ENCODE data around the gene HOXA9.
A peak's percentile ranks its signal among the peaks of the same experiment; 100 is the strongest.

Gene HOXA9

GRCh38 chr7:27163288-27164044 is 1.9 kb downstream of the HOXA9 start:
- no peak for DNase-seq

GRCh38 chr7:27162561-27163287 is 2.6 kb downstream of the HOXA9 start:
- no peak for DNase-seq

DNA sequence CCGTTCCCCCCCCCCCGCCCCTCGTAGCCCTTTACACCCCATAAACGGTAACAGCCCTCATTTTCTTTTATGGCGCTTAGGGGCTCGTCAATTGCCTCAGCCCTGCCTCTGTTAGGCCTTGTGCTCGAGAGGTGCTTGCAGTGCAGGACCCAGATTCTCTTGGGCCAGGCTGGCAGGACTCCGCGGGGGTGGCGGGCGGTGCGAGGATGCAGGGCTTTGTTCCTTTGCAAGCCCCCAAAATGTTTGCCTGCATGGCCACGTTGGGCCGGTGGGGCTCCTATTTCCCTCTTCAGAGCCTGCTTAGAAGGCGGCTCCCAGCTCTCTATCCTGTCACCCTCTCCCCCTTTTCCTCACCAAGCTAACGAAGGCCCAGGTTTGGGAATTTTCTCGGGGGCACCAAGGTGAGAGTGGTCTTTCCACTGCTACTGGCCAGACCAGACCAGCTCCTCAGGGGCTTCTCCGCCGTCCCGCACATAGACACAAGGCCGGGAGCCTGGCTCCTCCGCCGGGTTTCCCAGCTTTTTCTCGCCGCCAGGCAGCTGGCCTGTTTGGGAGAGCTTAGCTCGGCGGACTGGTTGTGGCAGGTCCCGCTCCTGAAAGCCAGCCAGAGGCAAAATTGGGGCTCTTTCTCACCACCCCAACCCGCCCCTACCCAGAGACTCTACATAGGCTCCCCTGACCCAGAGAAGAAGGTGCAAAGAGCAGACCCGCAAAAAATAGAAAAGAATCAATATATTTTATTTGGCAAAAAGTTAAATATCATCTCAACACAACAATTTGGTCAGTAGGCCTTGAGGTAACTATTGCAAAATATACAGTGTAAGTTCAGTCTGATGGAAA is 3.4 kb downstream of the HOXA9 start:
- no peak for DNase-seq

DNA sequence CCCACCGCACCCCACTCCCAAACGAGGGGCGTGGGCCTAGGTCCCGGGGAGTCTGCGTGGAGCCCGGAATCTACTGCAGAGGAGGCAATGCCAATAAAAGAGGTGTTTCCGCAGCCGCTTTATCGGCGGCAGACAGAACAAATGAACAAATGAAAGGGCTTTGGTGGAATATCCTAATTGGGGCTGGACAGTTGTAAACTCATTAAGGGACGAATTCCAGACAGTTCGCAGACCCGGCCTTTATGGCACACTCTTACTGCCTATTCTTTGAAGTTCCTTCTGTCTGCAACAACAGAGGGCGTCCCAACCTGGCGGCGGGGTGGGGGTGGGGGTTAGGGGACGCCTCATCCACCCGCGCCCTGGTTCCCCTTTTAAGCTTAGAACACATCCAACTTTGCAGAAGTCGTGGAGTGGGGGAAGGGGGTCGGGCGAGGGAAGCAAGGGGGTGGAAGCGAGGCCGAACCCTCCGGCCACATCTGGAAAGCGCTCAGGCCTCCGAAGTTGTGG is 4.1 kb downstream of the HOXA9 start:
- no peak for DNase-seq

DNA sequence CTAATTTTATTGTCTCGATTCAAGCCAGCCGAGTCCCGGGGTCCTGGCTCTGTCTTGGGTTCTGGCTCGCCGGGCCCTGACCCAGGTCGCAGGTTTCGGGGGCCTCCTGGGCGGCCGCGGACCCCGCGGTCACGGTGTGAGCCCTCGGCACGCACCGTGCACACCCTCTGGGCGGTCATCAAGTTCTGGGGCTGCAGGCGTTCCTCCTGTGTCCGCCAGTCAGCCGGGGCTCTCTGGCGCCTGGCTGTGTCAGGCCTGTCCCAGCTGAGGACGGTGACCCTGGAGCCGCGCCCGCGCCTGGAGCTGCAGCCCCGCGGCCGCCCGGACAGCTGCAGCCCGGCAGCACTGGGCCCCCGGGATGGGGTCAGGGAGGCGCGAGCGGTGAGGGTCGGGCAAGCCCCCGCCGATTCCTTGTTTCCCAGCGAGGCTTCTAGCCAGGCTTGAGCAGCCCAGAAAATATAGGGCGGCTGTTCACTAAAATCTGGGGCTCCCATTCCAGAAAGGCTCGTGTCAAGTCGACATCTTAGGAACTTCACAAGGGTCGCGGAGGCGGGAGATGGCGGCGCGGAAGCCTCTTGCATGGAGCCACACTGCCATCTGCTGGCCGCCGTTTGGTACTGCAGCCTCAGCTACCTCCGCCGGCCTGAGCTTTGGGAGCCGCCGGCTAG is 4.7 kb downstream of the HOXA9 start:
- peak; percentile 62 for DNase-seq

- no peak for DNase-seq
Observed at GRCh38 chr7:27160145-27160545, 5.2 kb downstream of the HOXA9 start.

DNA sequence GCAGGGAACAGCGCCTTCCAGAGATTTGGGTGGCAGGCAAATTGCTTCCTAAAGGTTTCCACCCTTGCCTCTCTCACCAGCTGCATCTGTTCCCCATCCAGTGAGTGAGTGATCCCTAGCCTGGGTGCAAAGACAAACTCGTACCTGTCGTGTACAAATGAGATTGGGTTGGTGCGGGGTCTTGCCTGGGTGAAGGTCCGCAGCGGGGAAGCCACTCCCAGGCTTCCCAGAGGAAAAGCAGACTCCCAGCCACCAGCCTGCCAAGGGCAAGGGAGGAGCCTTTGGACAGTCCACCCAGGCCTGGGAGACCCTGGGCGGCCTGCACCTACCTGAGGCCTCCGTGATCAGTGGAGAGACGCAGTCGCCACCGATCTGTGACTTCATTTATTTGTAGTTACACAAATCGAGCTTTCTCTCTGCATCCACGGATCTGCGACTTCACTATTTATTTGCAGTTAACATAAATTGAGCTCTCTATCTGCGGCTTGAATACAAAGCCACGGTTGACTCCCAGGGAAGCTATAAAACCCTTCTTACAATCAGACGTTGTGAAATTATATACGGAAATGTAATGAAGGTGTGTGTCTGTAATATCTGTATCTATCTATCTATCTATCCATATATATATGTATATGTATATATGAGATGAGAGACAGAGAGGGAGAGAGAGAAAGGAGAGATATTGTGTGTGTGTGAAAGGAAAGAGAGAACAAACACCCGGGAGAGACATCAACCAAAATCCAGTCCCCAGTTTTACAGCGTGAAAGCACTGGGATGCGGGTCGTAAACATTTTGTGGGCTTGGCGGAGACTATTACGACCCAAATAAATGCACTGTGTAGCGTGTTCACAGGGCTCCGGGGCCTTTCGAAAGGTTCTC is 5.8 kb downstream of the HOXA9 start:
- no peak for DNase-seq

GRCh38 chr7:27158436-27159265 is 6.7 kb downstream of the HOXA9 start:
- DNase-seq: no peak

- no peak for DNase-seq
Observed at GRCh38 chr7:27157702-27158431, 7.5 kb downstream of the HOXA9 start.

DNA sequence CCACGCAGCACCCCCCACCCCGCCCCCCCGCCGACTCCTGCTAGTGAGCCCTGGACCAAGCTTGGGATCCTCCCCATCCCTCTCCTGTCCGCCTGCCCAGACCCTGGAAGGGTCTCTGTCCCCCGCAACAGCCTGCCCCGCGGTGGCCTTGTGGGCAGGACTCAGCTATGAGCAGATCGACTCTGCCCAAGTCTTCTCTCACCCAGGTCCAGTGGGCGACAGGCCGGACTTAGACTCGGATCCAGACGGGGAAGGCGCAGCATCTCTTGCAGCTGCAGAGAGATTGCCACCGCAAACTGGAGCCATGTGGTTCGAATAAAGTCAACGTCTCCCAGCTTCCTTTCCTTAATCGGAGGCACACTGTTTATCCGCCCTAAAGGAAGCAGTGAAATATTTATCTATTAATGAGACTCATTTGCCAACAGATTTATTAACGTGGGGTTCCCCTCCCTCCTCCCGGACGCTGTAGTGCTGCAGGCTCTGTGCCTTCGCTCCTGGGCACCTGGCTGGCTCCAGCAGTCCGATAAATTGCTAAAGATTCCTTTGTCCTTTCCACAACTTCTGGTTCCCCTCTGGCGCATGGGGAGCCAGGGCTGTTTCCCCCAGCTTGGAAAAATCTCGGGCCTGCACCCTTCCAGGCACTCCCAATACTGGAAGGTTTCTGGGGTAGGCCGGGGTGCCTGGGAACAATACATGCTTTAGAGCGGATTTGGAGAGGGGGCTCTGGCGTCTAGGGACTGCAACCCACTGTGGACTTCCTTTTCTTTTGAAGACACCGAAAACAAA is 8.2 kb downstream of the HOXA9 start:
- no peak for DNase-seq

GRCh38 chr7:27156508-27156898 is 8.8 kb downstream of the HOXA9 start, which contains the start of gene HOXA7:
Gene HOXA7 (minus strand): TSS chr7:27156675. CDS start chr7:27156545, 130 bp downstream.
- no peak for DNase-seq

DNA sequence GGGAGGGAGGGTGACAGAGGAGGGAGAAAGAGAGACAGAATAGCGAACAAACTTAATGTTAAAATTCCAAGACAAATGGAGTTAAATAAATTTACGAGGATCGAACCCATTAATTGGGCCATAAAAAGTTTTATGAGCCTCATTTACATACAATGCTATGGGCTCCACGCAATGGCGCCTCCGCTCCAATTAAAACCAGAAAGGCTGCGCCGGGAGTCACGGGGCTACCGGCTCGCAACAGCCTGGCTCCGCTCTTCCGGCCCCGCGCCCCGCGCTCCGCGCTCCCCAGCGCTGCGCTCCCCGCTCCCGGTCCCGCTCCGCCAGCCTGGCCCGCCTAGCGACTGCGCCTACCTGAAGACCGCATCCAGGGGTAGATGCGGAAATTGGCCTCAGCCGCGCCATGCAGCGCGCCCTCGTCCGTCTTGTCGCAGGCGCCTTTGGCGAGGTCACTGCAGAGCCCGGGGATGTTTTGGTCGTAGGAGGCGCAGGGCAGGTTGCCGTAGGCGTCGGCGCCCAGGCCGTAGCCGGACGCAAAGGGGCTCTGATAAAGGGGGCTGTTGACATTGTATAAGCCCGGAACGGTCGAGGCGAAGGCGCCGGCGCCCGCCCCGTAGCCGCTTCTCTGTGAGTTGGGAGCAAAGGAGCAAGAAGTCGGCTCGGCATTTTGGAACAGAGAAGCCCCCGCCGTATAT is 9.4 kb downstream of the HOXA9 start:
- no peak for DNase-seq

DNA sequence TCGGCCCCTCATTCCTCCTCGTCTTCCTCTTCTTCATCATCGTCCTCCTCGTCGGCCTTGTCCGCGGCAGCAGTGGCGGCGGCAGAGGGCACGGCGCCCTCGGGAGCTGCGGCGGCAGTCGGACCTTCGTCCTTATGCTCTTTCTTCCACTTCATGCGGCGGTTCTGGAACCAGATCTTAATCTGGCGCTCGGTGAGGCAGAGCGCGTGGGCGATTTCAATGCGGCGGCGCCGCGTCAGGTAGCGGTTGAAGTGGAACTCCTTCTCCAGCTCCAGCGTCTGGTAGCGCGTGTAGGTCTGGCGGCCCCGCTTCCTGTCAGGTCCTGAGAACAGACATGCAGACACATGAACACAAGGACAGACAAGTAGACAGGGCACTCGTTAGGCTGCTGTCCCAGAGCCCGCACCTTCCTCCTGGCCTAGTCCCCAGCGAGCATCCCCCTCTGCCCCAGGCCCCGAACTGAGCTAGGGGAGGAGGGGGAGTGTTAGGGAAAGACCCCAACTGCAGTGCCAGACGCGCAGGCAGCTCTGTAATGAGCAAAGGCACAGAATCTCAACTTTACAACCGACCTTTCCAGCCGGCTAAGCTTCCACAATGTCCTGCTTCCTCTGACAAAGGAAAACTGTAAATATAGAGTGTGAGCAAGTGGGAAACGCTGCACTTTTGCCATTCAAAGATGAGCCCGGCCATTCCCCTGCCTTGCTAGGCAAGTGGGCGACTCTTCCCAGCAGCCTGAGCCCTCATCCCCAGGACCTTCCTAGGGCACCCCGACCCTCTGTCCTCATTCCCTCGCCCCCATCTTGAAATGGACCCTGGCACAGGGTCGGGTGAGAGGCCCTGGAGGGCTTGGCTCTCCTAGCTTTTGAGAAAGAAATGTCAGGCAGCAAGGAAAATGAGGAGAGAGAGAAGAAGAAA is 10.2 kb downstream of the HOXA9 start:
- no peak for DNase-seq

DNA sequence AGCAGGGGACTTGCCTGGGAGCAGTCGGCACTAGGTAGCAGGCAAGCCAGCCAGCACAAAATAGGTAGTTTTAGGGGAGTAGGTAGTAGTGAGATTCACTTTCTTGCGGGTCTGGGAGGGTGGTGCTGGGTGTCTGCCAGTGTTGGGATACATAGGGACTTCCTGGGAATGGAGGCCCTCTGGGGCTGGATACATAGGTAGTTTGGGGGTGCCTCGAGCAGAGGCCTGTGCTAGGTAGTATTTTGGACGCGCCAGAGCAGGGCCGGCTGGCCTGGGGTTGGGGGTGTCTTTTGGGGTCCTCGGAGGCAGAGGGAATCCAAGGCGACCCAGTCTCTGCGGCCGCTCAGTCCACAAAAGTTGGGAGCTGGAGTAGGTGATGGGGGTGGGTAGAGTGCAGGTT is 11.0 kb downstream of the HOXA9 start:
- no peak for DNase-seq

DNA sequence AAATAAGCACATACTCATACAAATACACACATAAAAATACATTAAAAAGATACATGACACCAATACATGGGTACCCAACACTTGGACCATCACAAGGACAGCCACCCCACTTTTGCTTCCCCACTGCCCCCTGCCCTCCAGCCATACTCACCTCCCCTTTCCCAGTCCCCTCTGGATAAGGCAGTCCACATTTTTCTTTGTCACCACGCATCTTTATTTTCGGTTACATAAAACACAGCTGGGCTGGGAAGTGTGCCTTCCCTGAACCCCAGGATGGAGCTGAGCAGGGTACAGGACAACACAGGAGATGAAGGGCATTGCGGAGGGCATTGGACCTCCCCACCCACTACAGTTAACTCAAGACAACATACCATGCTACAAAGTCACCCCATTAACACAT is 11.8 kb downstream of the HOXA9 start:
- DNase-seq: no peak

- no peak for DNase-seq
Observed at GRCh38 chr7:27152816-27153442, 12.4 kb downstream of the HOXA9 start.
